ENCODE measurements around the gene PTPRG. TPM values are rescaled to one million over a fixed set of nuclear protein-coding genes. Genes with fewer than 3 reads are reported as not detected.

The PTPRG gene
- total RNA-seq, 3 donors from 2014 or later (not counting 1 experiment from before 2014, with no cell fraction given), result 1.0 to 2.9 (median 2.5) TPM

- Histone ChIP-seq H3K4me3 (ENCODE audit: low read length) (no peak overlapping the region), H3K27me3 (ENCODE audit: control insufficient read depth, insufficient read depth, low read length) (no peaks in the 10 kb centered on the region), H3K36me3 (ENCODE audit: control insufficient read depth, insufficient read depth, low read length) (no peaks in the 10 kb centered on the region), H3K27ac (ENCODE audit: low read length) (no peak overlapping the region), H3K9me3 (ENCODE audit: control insufficient read depth, insufficient read depth, low read length) (no peaks in the 10 kb centered on the region), H3K4me1 (ENCODE audit: control insufficient read depth, insufficient read depth, low read length) (no peaks in the 10 kb centered on the region)
- no peaks in the 10 kb centered on the region for H3K27me3 Mint-ChIP-seq (ENCODE audit: low read depth in 2 of 2)
- no peak overlapping the region for H3K27ac Mint-ChIP-seq
- TF ChIP-seq, protein P1, sequence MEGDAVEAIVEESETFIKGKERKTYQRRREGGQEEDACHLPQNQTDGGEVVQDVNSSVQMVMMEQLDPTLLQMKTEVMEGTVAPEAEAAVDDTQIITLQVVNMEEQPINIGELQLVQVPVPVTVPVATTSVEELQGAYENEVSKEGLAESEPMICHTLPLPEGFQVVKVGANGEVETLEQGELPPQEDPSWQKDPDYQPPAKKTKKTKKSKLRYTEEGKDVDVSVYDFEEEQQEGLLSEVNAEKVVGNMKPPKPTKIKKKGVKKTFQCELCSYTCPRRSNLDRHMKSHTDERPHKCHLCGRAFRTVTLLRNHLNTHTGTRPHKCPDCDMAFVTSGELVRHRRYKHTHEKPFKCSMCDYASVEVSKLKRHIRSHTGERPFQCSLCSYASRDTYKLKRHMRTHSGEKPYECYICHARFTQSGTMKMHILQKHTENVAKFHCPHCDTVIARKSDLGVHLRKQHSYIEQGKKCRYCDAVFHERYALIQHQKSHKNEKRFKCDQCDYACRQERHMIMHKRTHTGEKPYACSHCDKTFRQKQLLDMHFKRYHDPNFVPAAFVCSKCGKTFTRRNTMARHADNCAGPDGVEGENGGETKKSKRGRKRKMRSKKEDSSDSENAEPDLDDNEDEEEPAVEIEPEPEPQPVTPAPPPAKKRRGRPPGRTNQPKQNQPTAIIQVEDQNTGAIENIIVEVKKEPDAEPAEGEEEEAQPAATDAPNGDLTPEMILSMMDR (IDR thresholded peaks at IDR 0.05), result no peak
- intact Hi-C loops (cut with micrococcal nuclease), result no loop called here
- no peaks in the 10 kb centered on the region for H3K9me3 Mint-ChIP-seq
- no peak overlapping the region for H3K4me3 Mint-ChIP-seq
- H3K4me1 Mint-ChIP-seq, result peaks cover under 1% of the 10 kb centered on the region in 2 donors
- 72% methylated on average over 3 of the region's 3 CpGs for WGBS (ENCODE audit: insufficient coverage)
- H3K36me3 Mint-ChIP-seq, result no peaks in the 10 kb centered on the region
- ATAC-seq (no peak), DNase-seq (no peak)
Measured at GRCh38 chr3:61985020-61985419, 423.6 kb downstream of the PTPRG start.

- H3K36me3 Mint-ChIP-seq, result no peaks in the 10 kb centered on the region
- H3K4me3 ChIP-seq (ENCODE audit: low read length), result no peak overlapping the region
- no peaks in the 10 kb centered on the region for H3K27me3 Mint-ChIP-seq (ENCODE audit: low read depth in 2 of 2)
- H3K27ac ChIP-seq (ENCODE audit: low read length), result no peak overlapping the region
- no peak for ATAC-seq
- no peaks in the 10 kb centered on the region for H3K4me1 ChIP-seq (ENCODE audit: control insufficient read depth, insufficient read depth, low read length)
- H3K9me3 ChIP-seq (ENCODE audit: control insufficient read depth, insufficient read depth, low read length), result no peaks in the 10 kb centered on the region
- H3K36me3 ChIP-seq (ENCODE audit: control insufficient read depth, insufficient read depth, low read length), result no peaks in the 10 kb centered on the region
- no peaks in the 10 kb centered on the region for H3K27me3 ChIP-seq (ENCODE audit: control insufficient read depth, insufficient read depth, low read length)
- no peak overlapping the region for H3K27ac Mint-ChIP-seq
- H3K9me3 Mint-ChIP-seq, result peaks cover 0 to 3% of the 10 kb centered on the region in 2 donors
- intact Hi-C loops (cut with micrococcal nuclease), result no loop called here
- H3K4me3 Mint-ChIP-seq, result no peak overlapping the region
- WGBS (ENCODE audit: insufficient coverage), result 96% methylated on average over 3 of the region's 3 CpGs
- H3K4me1 Mint-ChIP-seq, result no peaks in the 10 kb centered on the region
- no peak for DNase-seq
- TF ChIP-seq, protein P1 (IDR thresholded peaks at IDR 0.05), result no peak
Measured at GRCh38 chr3:61986473-61986872, 425.1 kb downstream of the PTPRG start.

DNA sequence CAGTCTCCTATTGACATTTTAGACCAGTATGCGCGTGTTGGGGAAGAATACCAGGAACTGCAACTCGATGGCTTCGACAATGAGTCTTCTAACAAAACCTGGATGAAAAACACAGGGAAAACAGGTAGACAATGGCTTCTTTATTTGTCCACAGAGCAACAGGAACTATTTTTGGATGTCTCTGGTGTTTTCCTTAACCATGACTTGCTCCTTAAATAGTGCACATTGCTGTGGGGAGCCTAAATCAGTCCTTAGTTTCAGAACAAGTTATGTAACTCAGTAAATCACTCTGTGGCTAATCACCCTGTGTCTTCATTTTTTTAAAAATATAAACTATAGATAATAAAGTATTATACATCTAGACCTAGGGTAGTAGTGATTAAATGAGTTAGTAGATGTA is 428.3 kb downstream of the PTPRG start:
- Mint-ChIP-seq H3K27ac (no peak overlapping the region), H3K4me1 (no peaks in the 10 kb centered on the region), H3K4me3 (no peak overlapping the region), H3K9me3 (peaks cover 0 to 3% of the 10 kb centered on the region in 2 donors), H3K27me3 (ENCODE audit: low read depth in 2 of 2) (no peaks in the 10 kb centered on the region), H3K36me3 (no peaks in the 10 kb centered on the region)
- WGBS (ENCODE audit: insufficient coverage), result 82% methylated on average over 4 of the region's 4 CpGs
- intact Hi-C loops (cut with micrococcal nuclease), result no loop called here
- Histone ChIP-seq H3K4me3 (ENCODE audit: low read length) (no peak overlapping the region), H3K9me3 (ENCODE audit: control insufficient read depth, insufficient read depth, low read length) (no peaks in the 10 kb centered on the region), H3K36me3 (ENCODE audit: control insufficient read depth, insufficient read depth, low read length) (no peaks in the 10 kb centered on the region), H3K27me3 (ENCODE audit: control insufficient read depth, insufficient read depth, low read length) (no peaks in the 10 kb centered on the region), H3K27ac (ENCODE audit: low read length) (no peak overlapping the region), H3K4me1 (ENCODE audit: control insufficient read depth, insufficient read depth, low read length) (no peaks in the 10 kb centered on the region)
- TF ChIP-seq, protein P1 (IDR thresholded peaks at IDR 0.05), result no peak
- DNase-seq (no peak), ATAC-seq (no peak)

DNA sequence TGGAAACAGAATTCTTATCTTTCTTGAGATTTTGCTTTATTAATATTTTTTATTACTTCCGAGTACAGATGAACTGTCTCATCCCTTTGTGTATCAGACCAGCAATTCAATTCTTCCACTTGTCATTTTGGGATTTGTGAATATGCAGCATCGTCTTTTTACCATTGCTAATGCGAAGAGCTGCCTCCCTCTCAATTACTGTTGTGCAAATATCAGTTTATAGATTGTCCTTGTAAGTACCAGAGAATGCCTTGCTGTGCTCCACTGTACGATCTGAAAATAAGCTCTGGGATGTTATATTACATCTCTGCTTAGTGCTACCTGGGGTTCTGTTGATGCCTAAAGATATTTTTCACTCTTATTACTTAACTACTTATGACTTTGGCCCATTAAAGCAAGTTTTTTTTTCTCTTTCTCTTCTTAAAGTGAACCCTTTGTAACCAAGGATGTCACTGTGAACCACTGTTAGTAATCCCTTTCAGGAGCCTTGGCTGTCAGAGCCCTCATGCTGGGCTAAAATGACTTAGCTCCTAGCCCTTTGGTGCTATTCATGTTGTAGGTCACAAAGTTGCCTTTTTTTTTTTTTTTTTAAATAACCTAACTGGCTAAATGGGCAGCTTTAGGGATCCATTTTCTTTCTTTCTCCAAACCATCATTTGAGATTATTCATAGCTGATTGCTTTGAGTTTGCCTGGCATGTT is 429.1 kb downstream of the PTPRG start:
- DNase-seq (no peak), ATAC-seq (no peak)
- Mint-ChIP-seq H3K4me3 (no peak overlapping the region), H3K36me3 (no peaks in the 10 kb centered on the region), H3K27me3 (ENCODE audit: low read depth in 2 of 2) (no peaks in the 10 kb centered on the region), H3K27ac (no peak overlapping the region), H3K4me1 (no peaks in the 10 kb centered on the region), H3K9me3 (peaks cover 0 to 3% of the 10 kb centered on the region in 2 donors)
- no peaks in the 10 kb centered on the region for H3K27me3 ChIP-seq (ENCODE audit: control insufficient read depth, insufficient read depth, low read length)
- TF ChIP-seq, protein P1 (IDR thresholded peaks at IDR 0.05), result no peak
- H3K9me3 ChIP-seq (ENCODE audit: control insufficient read depth, insufficient read depth, low read length), result no peaks in the 10 kb centered on the region
- H3K36me3 ChIP-seq (ENCODE audit: control insufficient read depth, insufficient read depth, low read length), result no peaks in the 10 kb centered on the region
- H3K4me3 ChIP-seq (ENCODE audit: low read length), result no peak overlapping the region
- no peaks in the 10 kb centered on the region for H3K4me1 ChIP-seq (ENCODE audit: control insufficient read depth, insufficient read depth, low read length)
- intact Hi-C loops (cut with micrococcal nuclease), result no loop called here
- H3K27ac ChIP-seq (ENCODE audit: low read length), result no peak overlapping the region
- 96% methylated on average over 3 of the region's 4 CpGs for WGBS (ENCODE audit: insufficient coverage)

All from natural killer cell (primary cell).